Neural cell (in vitro differentiated cells): Measurements from ENCODE around the gene RBM25.

Experiments used
- CTCF ChIP-seq: fragments of 450-650 bp; IDR thresholded peaks from 2 replicates; pipeline ENCODE4 v1.5.1; 2014; ENCODE audit warnings: antibody characterized with exemption, mild to moderate bottlenecking, moderate library complexity; ENCODE audit not compliant: poor library complexity, severe bottlenecking
- EP300 ChIP-seq: fragments of 450-650 bp; conservative IDR thresholded peaks from 2 replicates; pipeline ENCODE4 v1.6.1; 2014; ENCODE audit warnings: antibody characterized with exemption, mild to moderate bottlenecking, moderate library complexity; ENCODE audit not compliant: poor library complexity, severe bottlenecking
- EZH2 ChIP-seq: fragments of 200-600, 300-800 bp; shearing (Covaris generic), sonication (generic); IDR thresholded peaks from 2 replicates; pipeline ENCODE4 v1.6.1; 2014; ENCODE audit warnings: antibody characterized with exemption, low read length, borderline replicate concordance, mild to moderate bottlenecking; ENCODE audit not compliant: insufficient read depth, poor library complexity, severe bottlenecking

DNA sequence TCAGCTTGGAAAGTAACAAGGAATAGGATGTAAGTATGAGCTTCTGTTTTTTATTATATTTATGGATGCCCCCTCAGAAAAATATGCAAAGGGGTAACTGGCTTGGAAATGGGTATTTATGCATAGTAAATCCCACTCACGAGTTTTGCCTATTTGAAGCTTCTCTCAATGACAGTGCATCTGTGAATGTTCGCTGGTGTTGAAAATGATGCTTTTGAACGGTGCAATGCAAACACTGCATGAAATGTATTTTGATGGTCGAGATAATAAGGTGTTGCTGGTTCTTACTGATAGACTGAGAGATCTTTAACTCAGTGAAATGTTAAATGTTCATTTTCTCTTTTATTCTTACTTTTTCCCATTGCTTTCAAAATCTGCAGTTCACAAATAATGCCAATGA, 42.0 kb downstream of the RBM25 start:
- TF ChIP-seq CTCF, result no peak
- no peak for TF ChIP-seq EZH2
- TF ChIP-seq EP300, result no peak
